Spinal cord (tissue), 10 donors: ENCODE data around the gene ADAT3. TPM values are rescaled to one million over a fixed set of nuclear protein-coding genes. Genes with fewer than 3 reads are reported as not detected.

Experiments used
- DNase-seq, 6 donors: peaks; one replicate each; pipeline versions ENCODE4 v3.0.0 to v3.0.0-alpha.2; 2013 to 2015; ENCODE audit warnings: low spot score in 6 of 6, low read depth in 4 of 6
- H3K27ac ChIP-seq: one replicate; pipeline ENCODE4 v1.5.1; 2013; ENCODE audit warnings: low read depth, low read length, control low read depth
- H3K27me3 ChIP-seq: one replicate; pipeline ENCODE4 v1.6.1; 2013; ENCODE audit warnings: low read length; ENCODE audit not compliant: control insufficient read depth, insufficient read depth
- H3K36me3 ChIP-seq: one replicate; pipeline ENCODE4 v1.6.1; 2013; ENCODE audit warnings: low read length; ENCODE audit not compliant: control insufficient read depth, insufficient read depth
- H3K4me1 ChIP-seq: one replicate; pipeline ENCODE4 v1.6.1; 2013; ENCODE audit warnings: low read length; ENCODE audit not compliant: control insufficient read depth, insufficient read depth
- H3K4me3 ChIP-seq: one replicate; pipeline ENCODE4 v1.5.1; 2013; ENCODE audit warnings: low read depth, low read length, control low read depth
- H3K9me3 ChIP-seq: one replicate; pipeline ENCODE4 v1.6.1; 2013; ENCODE audit warnings: low read length; ENCODE audit not compliant: control insufficient read depth, insufficient read depth
- WGBS: methylation state at CpG from one replicate; pipeline ENCODE4 v1.1.5; 2013; ENCODE audit warnings: missing lambda C conversion rate; ENCODE audit not compliant: insufficient coverage; 5-methylcytosine and 5-hydroxymethylcytosine counted together
- polyA plus RNA-seq, 2 donors: library from polyadenylated mRNA; unstranded; fragments of 120-200 nt; gene quantifications; one replicate each; pipeline ENCODE4 v1.2.1, GENCODE V29; 2013; ENCODE audit not compliant: insufficient read length in 2 of 2
- total RNA-seq, 2 donors: library from RNA; depleted of rRNA in 1 of 2; stranded (reverse); fragments of 120-200 nt in 1 of 2; fragments of >200 nt in 1 of 2; gene quantifications; one replicate each; pipeline versions ENCODE4 v1.2.3 to v1.2.4, GENCODE V29; 2013 to 2014
- donor health status: healthy.

ADAT3 gene
- total and polyA plus RNA-seq, 4 donors: 1.5 to 7.9 (median 4.4) TPM

DNA sequence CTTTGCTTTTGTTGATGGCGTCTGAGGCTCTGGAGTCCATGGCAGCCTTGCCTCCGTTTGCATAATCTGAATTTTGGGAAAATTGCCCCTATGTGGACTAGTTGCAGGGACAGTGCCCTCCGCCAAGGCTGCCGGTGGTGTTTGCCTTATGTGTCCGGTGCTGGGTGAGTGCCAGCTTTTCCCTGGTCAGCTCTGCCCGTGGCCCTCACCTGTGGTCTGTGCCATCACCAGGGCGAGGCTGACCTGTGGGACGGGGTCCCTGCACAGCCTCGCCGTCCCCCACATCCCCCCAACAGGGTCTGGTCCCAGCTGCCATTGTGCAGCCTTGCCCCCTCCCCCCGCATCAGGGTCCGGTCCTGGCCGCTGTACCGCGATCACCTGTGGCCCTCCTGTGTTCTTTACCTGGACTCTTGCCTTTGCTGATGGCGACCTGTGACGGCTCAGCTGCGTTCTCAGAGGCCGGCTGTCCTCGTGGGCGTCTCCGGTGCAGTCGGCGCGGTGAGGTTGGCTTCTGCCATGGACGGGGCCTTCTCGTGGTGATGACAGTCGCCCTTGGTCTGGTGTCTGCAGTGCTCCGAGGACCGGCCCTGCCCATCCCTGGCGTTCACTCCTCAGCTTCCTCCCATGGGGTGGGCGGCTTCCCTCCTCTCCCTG is 48.4 kb downstream of the ADAT3 start:
- WGBS: 91% methylated on average over 31 of the region's 32 CpGs
- DNase-seq: no peak
- Histone ChIP-seq H3K4me3 (no peak overlapping the region), H3K36me3 (peaks cover 81% of the 10 kb centered on the region), H3K4me1 (peaks cover 37% of the 10 kb centered on the region), H3K9me3 (no peaks in the 10 kb centered on the region), H3K27me3 (no peaks in the 10 kb centered on the region), H3K27ac (no peak overlapping the region)

DNA sequence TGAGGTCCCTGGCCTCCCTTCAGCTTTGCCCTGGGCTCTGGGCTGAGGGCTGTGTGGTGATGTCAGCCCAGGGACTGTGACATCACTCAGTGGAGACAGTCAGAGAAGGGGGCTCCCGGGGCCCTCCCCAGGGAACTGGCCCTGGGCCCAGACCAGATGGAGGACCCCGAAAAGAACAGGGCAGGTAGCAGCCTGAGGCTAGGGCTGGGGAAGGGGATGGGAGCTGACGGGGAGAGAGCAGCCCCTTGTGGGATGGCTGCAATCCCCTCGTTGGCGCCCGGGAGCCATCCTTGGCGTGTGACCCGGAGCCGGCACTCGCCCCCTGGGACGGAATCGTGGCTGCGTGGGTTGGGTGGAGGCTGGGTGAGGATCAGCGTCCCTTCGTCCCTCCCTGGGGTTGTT is 49.3 kb downstream of the ADAT3 start:
- peaks cover 72% of the 10 kb centered on the region for H3K36me3 ChIP-seq
- H3K4me1 ChIP-seq: peaks cover 37% of the 10 kb centered on the region
- no peaks in the 10 kb centered on the region for H3K27me3 ChIP-seq
- 86% methylated on average over 15 of the region's 15 CpGs for WGBS
- no peak for DNase-seq
- H3K4me3 ChIP-seq: no peak overlapping the region
- no peaks in the 10 kb centered on the region for H3K9me3 ChIP-seq
- H3K27ac ChIP-seq: no peak overlapping the region

DNA sequence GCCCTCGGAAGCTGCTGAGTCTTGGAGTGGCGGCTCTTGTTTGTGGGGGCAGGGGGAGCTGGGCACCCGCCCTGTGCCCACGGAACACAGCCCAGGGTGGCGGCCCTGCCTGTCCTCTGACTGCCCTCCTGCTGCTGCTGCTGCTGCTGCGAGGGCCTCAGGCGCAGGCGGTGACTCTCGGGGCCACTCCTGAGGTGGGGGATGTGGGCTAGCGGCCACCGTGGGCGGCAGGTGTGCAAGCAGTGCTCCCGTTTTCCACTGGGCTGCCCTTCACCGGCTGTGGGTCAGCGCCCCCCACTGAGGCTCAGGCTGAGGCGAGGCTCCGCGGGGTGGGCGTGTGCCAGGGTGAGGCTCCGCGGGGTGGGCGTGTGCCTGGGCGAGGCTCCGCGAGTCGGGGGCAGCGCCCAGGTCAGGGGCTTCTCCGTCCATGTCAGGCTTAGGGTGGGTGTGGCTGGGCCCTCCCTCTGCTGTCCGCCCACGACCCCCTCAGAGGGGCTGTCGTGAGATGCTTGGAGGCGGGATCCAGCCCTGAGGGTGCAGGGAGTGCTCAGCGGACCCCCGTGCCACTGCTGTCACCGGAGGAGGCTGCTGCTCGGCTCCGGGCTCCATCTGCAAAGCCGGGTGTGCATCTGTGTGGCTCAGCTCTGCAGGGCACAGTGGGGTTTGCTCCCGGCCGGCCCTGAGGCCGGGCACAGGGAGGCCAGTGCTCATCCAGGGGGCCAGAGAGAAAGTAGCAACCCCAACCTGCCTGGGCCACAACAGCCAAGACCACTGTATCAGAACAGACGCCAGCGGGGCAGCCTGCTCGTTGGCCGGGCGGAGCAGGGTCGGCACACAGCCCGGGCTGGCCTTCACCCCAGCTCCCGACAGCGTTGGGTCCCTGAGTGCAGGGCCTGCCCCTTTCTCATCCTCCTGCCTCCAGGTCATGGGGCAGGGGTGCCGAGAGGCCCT is 50.2 kb downstream of the ADAT3 start:
- no peak overlapping the region for H3K27ac ChIP-seq
- no peak overlapping the region for H3K4me3 ChIP-seq
- peaks cover 37% of the 10 kb centered on the region for H3K4me1 ChIP-seq
- DNase-seq: no peak
- 84% methylated on average over 40 of the region's 51 CpGs for whole genome bisulfite sequencing
- H3K27me3 ChIP-seq: no peaks in the 10 kb centered on the region
- H3K9me3 ChIP-seq: no peaks in the 10 kb centered on the region
- peaks cover 72% of the 10 kb centered on the region for H3K36me3 ChIP-seq

DNA sequence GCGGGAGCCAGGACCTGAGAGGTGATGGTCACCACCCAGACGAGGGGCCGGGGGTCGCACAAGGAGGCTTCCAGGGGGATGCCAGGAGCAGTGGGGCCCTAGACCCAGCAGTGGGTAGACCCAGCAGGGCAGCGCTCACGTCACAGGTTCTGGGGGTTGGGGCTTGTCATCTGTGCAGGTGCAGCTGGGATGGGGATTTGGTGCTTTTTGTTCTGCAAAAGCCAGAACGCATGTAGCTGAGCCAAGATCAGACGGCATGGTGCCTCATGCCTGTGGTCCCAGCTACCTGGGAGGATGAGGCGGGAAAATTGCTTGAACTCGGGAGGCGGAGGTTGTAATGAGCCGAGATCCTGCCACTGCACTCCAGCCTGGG is 50.9 kb downstream of the ADAT3 start:
- H3K36me3 ChIP-seq: peaks cover 74% of the 10 kb centered on the region
- H3K4me1 ChIP-seq: peaks cover 37% of the 10 kb centered on the region
- no peak overlapping the region for H3K27ac ChIP-seq
- no peaks in the 10 kb centered on the region for H3K27me3 ChIP-seq
- 89% methylated on average over 12 of the region's 12 CpGs for WGBS
- H3K4me3 ChIP-seq: no peak overlapping the region
- H3K9me3 ChIP-seq: no peaks in the 10 kb centered on the region
- no peak for DNase-seq

GRCh38 chr19:1956868-1957492 is 51.8 kb downstream of the ADAT3 start:
- Histone ChIP-seq H3K27ac (no peak overlapping the region), H3K27me3 (no peaks in the 10 kb centered on the region), H3K4me1 (peaks cover 37% of the 10 kb centered on the region), H3K36me3 (peaks cover 79% of the 10 kb centered on the region), H3K9me3 (no peaks in the 10 kb centered on the region), H3K4me3 (no peak overlapping the region)
- WGBS: 49% methylated on average over 22 of the region's 28 CpGs
- peak in 1 of 6 donors; percentile 47 for DNase-seq

GRCh38 chr19:1957562-1958248 is 52.5 kb downstream of the ADAT3 start:
- WGBS: 54% methylated on average over 31 of the region's 40 CpGs
- peaks cover 37% of the 10 kb centered on the region for H3K4me1 ChIP-seq
- H3K27ac ChIP-seq: no peak overlapping the region
- peaks cover 77% of the 10 kb centered on the region for H3K36me3 ChIP-seq
- H3K9me3 ChIP-seq: no peaks in the 10 kb centered on the region
- no peak for DNase-seq
- H3K4me3 ChIP-seq: no peak overlapping the region
- H3K27me3 ChIP-seq: no peaks in the 10 kb centered on the region

GRCh38 chr19:1959928-1960589 is 54.9 kb downstream of the ADAT3 start:
- peaks cover 56% of the 10 kb centered on the region for H3K36me3 ChIP-seq
- no peak overlapping the region for H3K4me3 ChIP-seq
- peaks cover 27% of the 10 kb centered on the region for H3K4me1 ChIP-seq
- no peak for DNase-seq
- H3K9me3 ChIP-seq: no peaks in the 10 kb centered on the region
- no peaks in the 10 kb centered on the region for H3K27me3 ChIP-seq
- H3K27ac ChIP-seq: no peak overlapping the region
- WGBS: 89% methylated on average over 30 of the region's 32 CpGs

- H3K9me3 ChIP-seq: no peaks in the 10 kb centered on the region
- peaks cover 17% of the 10 kb centered on the region for H3K4me1 ChIP-seq
- WGBS: 88% methylated on average over 36 of the region's 42 CpGs
- no peaks in the 10 kb centered on the region for H3K27me3 ChIP-seq
- no peak for DNase-seq
- H3K27ac ChIP-seq: no peak overlapping the region
- no peak overlapping the region for H3K4me3 ChIP-seq
- peaks cover 50% of the 10 kb centered on the region for H3K36me3 ChIP-seq
Measured at GRCh38 chr19:1961000-1961883, 56.0 kb downstream of the ADAT3 start.
